Progenitor cell of endocrine pancreas (in vitro differentiated cells): Measurements from ENCODE around the gene EPG5. TPM values are rescaled to one million over a fixed set of nuclear protein-coding genes. Genes with fewer than 3 reads are reported as not detected.
A peak's percentile ranks its signal among the peaks of the same experiment; 100 is the strongest.
"Not testable (repeated sequence)": the region's sequence is repeated elsewhere in the genome, so short reads cannot be mapped to it uniquely, and the experiment has no call there.

Experiments used
- DNase-seq: peaks from one replicate; pipeline ENCODE4 v3.0.0; 2021; ENCODE audit warnings: low spot score; ENCODE audit not compliant: unreplicated experiment
- H3K27ac Mint-ChIP-seq: 2 replicates; pipeline ENCODE4 v1.8.0; 2021; ENCODE audit warnings: mild to moderate bottlenecking, moderate library complexity, mixed read lengths
- H3K27me3 Mint-ChIP-seq: 2 replicates; pipeline ENCODE4 v1.8.0; 2021; ENCODE audit warnings: mixed read lengths
- H3K36me3 Mint-ChIP-seq: 2 replicates; pipeline ENCODE4 v1.8.0; 2022; ENCODE audit warnings: mixed read lengths; ENCODE audit not compliant: insufficient read depth
- H3K4me1 Mint-ChIP-seq: 2 replicates; pipeline ENCODE4 v1.8.0; 2021; ENCODE audit warnings: low read depth, mixed read lengths
- H3K4me3 Mint-ChIP-seq: 2 replicates; pipeline ENCODE4 v1.8.0; 2021; ENCODE audit warnings: low read depth, mild to moderate bottlenecking, moderate library complexity, mixed read lengths
- H3K9me3 Mint-ChIP-seq: 2 replicates; pipeline ENCODE4 v1.8.0; 2021; ENCODE audit warnings: low read depth, mixed read lengths
- CTCF ChIP-seq: fragments of 200-600 bp; sonication (generic); IDR thresholded peaks from one replicate; pipeline ENCODE4 v1.5.0; 2021; ENCODE audit warnings: antibody characterized with exemption, mild to moderate bottlenecking; ENCODE audit not compliant: unreplicated experiment
- total RNA-seq: library from RNA; stranded (reverse); gene quantifications from 2 replicates; pipeline ENCODE4 v1.2.1, GENCODE V29; 2021

Gene EPG5
- total RNA-seq, 1 donor from 2014 or later: 35.3 TPM

- no peaks in the 10 kb centered on the region for H3K9me3 Mint-ChIP-seq
- no peak for DNase-seq
- H3K4me3 Mint-ChIP-seq: no peak overlapping the region
- no peak for TF ChIP-seq CTCF
- H3K36me3 Mint-ChIP-seq: peaks cover 18% of the 10 kb centered on the region
- H3K27ac Mint-ChIP-seq: no peak overlapping the region
- H3K4me1 Mint-ChIP-seq: no peaks in the 10 kb centered on the region
- no peaks in the 10 kb centered on the region for H3K27me3 Mint-ChIP-seq
These were observed 115.8 kb downstream of the EPG5 start for GRCh38 chr18:45851161-45851925.

- Mint-ChIP-seq H3K36me3 (peaks cover 11% of the 10 kb centered on the region), H3K4me3 (no peak overlapping the region), H3K27me3 (no peaks in the 10 kb centered on the region), H3K4me1 (no peaks in the 10 kb centered on the region), H3K27ac (no peak overlapping the region), H3K9me3 (no peaks in the 10 kb centered on the region)
- peak; percentile 59 for TF ChIP-seq CTCF
- DNase-seq: no peak
These were observed 117.1 kb downstream of the EPG5 start for GRCh38 chr18:45850021-45850420.

DNA sequence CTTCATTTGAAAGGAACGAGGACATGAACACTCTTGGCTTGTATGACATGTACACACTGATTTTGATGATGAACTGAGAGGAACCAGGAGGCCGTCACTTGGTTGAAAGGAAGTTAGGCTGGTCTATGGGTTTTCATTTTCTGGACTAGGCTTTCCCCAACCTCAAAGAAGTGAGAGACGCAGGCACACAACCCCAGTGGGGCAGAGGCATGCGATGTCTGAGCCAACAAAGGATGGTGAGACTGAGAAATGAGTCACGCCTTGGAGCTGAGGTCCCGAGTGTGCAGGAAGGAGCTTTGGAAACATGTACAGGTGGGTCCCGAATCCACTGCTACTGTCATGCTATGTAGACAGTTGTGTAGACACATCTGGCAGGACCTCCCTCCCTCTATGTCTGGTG lies 117.6 kb downstream of the EPG5 start:
- Mint-ChIP-seq H3K4me3 (no peak overlapping the region), H3K36me3 (peaks cover 10% of the 10 kb centered on the region), H3K27ac (peak overlapping the region; percentile 78), H3K9me3 (no peaks in the 10 kb centered on the region), H3K27me3 (no peaks in the 10 kb centered on the region), H3K4me1 (no peaks in the 10 kb centered on the region)
- TF ChIP-seq CTCF: no peak
- no peak for DNase-seq

DNA sequence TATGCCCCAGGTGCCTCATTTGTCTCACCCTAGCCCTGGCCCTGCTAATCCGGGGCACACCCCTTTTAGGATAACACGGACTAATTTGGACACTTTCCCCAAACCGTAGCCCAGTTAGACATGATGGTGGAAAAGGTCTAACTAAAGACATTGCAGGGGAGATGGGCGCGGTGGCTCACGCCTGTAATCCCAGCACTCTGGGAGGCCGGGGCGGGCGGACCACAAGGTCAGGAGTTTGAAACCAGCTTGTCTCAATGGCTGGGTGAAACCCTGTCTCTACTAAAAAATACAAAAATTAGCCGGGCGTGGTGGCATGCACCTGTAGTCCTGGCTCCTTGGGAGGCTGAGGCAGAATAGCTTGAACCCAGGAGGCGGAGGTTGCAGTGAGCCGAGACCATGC lies 118.5 kb downstream of the EPG5 start:
- not testable (repeated sequence) for DNase-seq, H3K4me1 Mint-ChIP-seq, H3K27me3 Mint-ChIP-seq, H3K4me3 Mint-ChIP-seq, H3K27ac Mint-ChIP-seq, H3K9me3 Mint-ChIP-seq
- peaks cover 10% of the 10 kb centered on the region for H3K36me3 Mint-ChIP-seq

- peaks cover 10% of the 10 kb centered on the region for H3K4me1 Mint-ChIP-seq
- no peak for TF ChIP-seq CTCF
- no peaks in the 10 kb centered on the region for H3K27me3 Mint-ChIP-seq
- H3K27ac Mint-ChIP-seq: no peak overlapping the region
- H3K36me3 Mint-ChIP-seq: peaks cover 9% of the 10 kb centered on the region
- DNase-seq: no peak
- no peak overlapping the region for H3K4me3 Mint-ChIP-seq
- no peaks in the 10 kb centered on the region for H3K9me3 Mint-ChIP-seq
These were observed 120.0 kb downstream of the EPG5 start for GRCh38 chr18:45847119-45847518.

GRCh38 chr18:45845410-45845809 lies 121.7 kb downstream of the EPG5 start:
- Mint-ChIP-seq H3K27me3 (peaks cover 8% of the 10 kb centered on the region), H3K4me3 (no peak overlapping the region), H3K4me1 (peaks cover 10% of the 10 kb centered on the region), H3K27ac (no peak overlapping the region), H3K9me3 (no peaks in the 10 kb centered on the region), H3K36me3 (peaks cover 5% of the 10 kb centered on the region)
- TF ChIP-seq CTCF: no peak
- DNase-seq: no peak
